ENCODE measurements around the gene OBSCN.

Gene OBSCN

GRCh38 chr1:228307218-228308023, 99.6 kb downstream of the OBSCN start:
- no peak for DNase-seq (ENCODE audit: low spot score)

- DNase-seq (ENCODE audit: low spot score) = no peak
Measured at GRCh38 chr1:228308085-228308601, 100.3 kb downstream of the OBSCN start.

- DNase-seq (ENCODE audit: low spot score) = no peak
Measured at GRCh38 chr1:228308628-228309325, 100.9 kb downstream of the OBSCN start.

- no peak for DNase-seq (ENCODE audit: low spot score)
Measured at GRCh38 chr1:228309326-228310067, 101.7 kb downstream of the OBSCN start.

GRCh38 chr1:228310162-228310792, 102.4 kb downstream of the OBSCN start:
- no peak for DNase-seq (ENCODE audit: low spot score)

- DNase-seq (ENCODE audit: low spot score) = no peak
Measured at GRCh38 chr1:228311091-228311490, 103.2 kb downstream of the OBSCN start.

- DNase-seq (ENCODE audit: low spot score) = no peak
Measured at GRCh38 chr1:228312136-228312764, 104.4 kb downstream of the OBSCN start.

- DNase-seq (ENCODE audit: low spot score) = no peak
Measured at GRCh38 chr1:228313536-228314277, 105.9 kb downstream of the OBSCN start.

GRCh38 chr1:228314315-228314657, 106.4 kb downstream of the OBSCN start:
- no peak for DNase-seq (ENCODE audit: low spot score)

GRCh38 chr1:228314658-228315483, 107.0 kb downstream of the OBSCN start:
- no peak for DNase-seq (ENCODE audit: low spot score)

- DNase-seq (ENCODE audit: low spot score) = no peak
Measured at GRCh38 chr1:228315484-228315944, 107.7 kb downstream of the OBSCN start.

GRCh38 chr1:228315945-228316588, 108.2 kb downstream of the OBSCN start:
- DNase-seq (ENCODE audit: low spot score) = no peak

- no peak for DNase-seq (ENCODE audit: low spot score)
Measured at GRCh38 chr1:228316589-228317387, 108.9 kb downstream of the OBSCN start.

- no peak for DNase-seq (ENCODE audit: low spot score)
Measured at GRCh38 chr1:228317411-228317828, 109.6 kb downstream of the OBSCN start.

- DNase-seq (ENCODE audit: low spot score) = no peak
Measured at GRCh38 chr1:228317891-228318810, 110.3 kb downstream of the OBSCN start.

- DNase-seq (ENCODE audit: low spot score) = no peak
Measured at GRCh38 chr1:228318823-228319241, 111.0 kb downstream of the OBSCN start.

GRCh38 chr1:228319352-228320088, 111.7 kb downstream of the OBSCN start:
- DNase-seq (ENCODE audit: low spot score) = no peak
